Astrocyte of the cerebellum (primary cell): ENCODE data around the gene RTL5.

Source experiments
- DNase-seq: peaks from one replicate; pipeline ENCODE4 v3.0.0-alpha.2; 2011; ENCODE audit warnings: low read depth
- H3K4me3 ChIP-seq: 2 replicates; pipeline ENCODE4 v1.5.1; 2011; ENCODE audit warnings: mild to moderate bottlenecking, low read depth, low read length, moderate library complexity
- CTCF ChIP-seq: IDR thresholded peaks from 2 replicates; pipeline ENCODE4 v1.5.1; 2012; ENCODE audit warnings: low read length, low read depth, moderate library complexity, mild to moderate bottlenecking; ENCODE audit errors: missing control alignments
- in situ Hi-C: cut with HindIII; loops from 2 replicates; pipeline ENCODE4 v1.10.0; 2017; ENCODE audit warnings: low sequenced_read_pairs

The RTL5 gene

GRCh38 chrX:72110876-72111708, 20.6 kb downstream of the RTL5 start:
- no peak for TF ChIP-seq CTCF
- H3K4me3 ChIP-seq = no peak overlapping the region
- in situ Hi-C loops = no loop called here
- no peak for DNase-seq

GRCh38 chrX:72110051-72110875, 21.5 kb downstream of the RTL5 start:
- DNase-seq = no peak
- in situ Hi-C loops = no loop called here
- TF ChIP-seq CTCF = no peak
- no peak overlapping the region for H3K4me3 ChIP-seq

GRCh38 chrX:72108666-72109065, 23.0 kb downstream of the RTL5 start:
- TF ChIP-seq CTCF = no peak
- in situ Hi-C loops = no loop called here
- no peak overlapping the region for H3K4me3 ChIP-seq
- no peak for DNase-seq

- in situ Hi-C loops = no loop called here
- TF ChIP-seq CTCF = no peak
- no peak overlapping the region for H3K4me3 ChIP-seq
- no peak for DNase-seq
Observed at GRCh38 chrX:72107841-72108595, 23.7 kb downstream of the RTL5 start.

- in situ Hi-C loops = no loop called here
- DNase-seq = no peak
Observed at GRCh38 chrX:72107320-72107719, 24.4 kb downstream of the RTL5 start.

More at GRCh38 chrX:72107320-72107719, 24.4 kb downstream of the RTL5 start:
- no peak for TF ChIP-seq CTCF
- H3K4me3 ChIP-seq = no peak overlapping the region
